ENCODE data around the gene P3H1.

- TF ChIP-seq POLR2A (IDR thresholded peaks at IDR 0.05): no peak
- TF ChIP-seq EP300 (IDR thresholded peaks at IDR 0.05): no peak
These were observed 25.8 kb downstream of the P3H1 start for GRCh38 chr1:42740851-42741580.
